ENCODE measurements around the gene TRAF5. TPM values are rescaled to one million over a fixed set of nuclear protein-coding genes. Genes with fewer than 3 reads are reported as not detected.

The TRAF5 gene
- total RNA-seq, 1 experiment from 2014 or later, result 22.2 TPM

DNA sequence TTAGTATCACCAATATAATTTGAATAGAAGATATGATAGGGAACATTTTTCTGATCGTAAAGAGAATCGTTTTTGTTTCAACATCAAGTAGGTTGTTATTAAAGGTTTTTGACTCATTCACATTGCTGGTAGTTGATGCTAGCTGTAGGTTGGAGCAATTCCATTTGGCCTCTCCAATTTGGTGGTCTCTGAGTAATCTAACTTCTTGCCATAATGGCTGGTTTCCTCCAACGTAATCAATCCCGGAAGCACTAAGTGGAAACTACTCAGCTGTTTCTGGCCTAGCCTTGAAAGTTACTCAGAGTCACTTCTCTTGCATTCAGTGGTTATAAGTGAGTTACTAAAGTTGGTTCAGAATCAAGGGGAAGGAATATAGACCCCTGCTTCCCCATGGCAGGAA is 41.4 kb upstream of the TRAF5 start (continued):
- TF ChIP-seq, protein P1, sequence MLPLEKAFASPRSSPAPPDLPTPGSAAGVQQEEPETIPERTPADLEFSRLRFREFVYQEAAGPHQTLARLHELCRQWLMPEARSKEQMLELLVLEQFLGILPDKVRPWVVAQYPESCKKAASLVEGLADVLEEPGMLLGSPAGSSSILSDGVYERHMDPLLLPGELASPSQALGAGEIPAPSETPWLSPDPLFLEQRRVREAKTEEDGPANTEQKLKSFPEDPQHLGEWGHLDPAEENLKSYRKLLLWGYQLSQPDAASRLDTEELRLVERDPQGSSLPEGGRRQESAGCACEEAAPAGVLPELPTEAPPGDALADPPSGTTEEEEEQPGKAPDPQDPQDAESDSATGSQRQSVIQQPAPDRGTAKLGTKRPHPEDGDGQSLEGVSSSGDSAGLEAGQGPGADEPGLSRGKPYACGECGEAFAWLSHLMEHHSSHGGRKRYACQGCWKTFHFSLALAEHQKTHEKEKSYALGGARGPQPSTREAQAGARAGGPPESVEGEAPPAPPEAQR (CRISPR knock-in tag; IDR thresholded peaks at IDR 0.05), result no peak
- TF ChIP-seq ERG (CRISPR knock-in tag; IDR thresholded peaks at IDR 0.05), result no peak

DNA sequence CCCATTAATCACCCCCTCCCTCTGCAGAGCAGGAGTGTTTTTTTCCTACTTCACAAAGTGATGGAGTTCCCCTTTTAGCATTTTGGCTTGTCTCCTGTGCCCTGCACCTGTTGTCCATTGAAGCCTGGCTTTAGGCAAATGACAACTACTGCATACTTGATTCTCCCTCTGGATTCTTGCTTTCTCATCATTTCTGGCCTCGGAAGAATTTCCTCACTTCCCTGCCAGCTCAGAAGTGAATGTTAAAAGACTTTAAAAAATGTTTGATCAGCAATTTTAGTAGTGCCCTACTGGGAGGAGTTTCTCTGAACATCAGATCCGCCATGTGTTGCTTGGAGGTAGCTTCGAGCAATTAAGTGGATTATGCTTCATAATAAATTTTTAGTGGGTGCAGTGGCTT is 39.4 kb upstream of the TRAF5 start:
- Mint-ChIP-seq H3K4me3 (no peak overlapping the region), H3K4me1 (no peaks in the 10 kb centered on the region), H3K27ac (no peak overlapping the region), H3K27me3 (ENCODE audit: low read depth) (no peaks in the 10 kb centered on the region), H3K36me3 (peaks cover 54% of the 10 kb centered on the region), H3K9me3 (no peaks in the 10 kb centered on the region)
- POLR2A ChIA-PET, result interaction anchor here (0.6 kb wide), 1 partner anchor 1541 kb away, joined by 3 read pairs; no protein-coding TSS in a partner anchor
- TF ChIP-seq PRRX2 (CRISPR knock-in tag; IDR thresholded peaks at IDR 0.05) (no peak), AR (CRISPR knock-in tag; IDR thresholded peaks at IDR 0.05) (no peak), CBFB (CRISPR knock-in tag; IDR thresholded peaks at IDR 0.05; ENCODE audit: low read depth) (no peak), MYBL2 (CRISPR knock-in tag; IDR thresholded peaks at IDR 0.05) (no peak), SOX15 (CRISPR knock-in tag; IDR thresholded peaks at IDR 0.05) (no peak), FOXP1 (CRISPR knock-in tag; IDR thresholded peaks at IDR 0.05; ENCODE audit: borderline replicate concordance) (no peak), E2F5 (CRISPR knock-in tag; IDR thresholded peaks at IDR 0.05) (no peak), ZBTB21 (CRISPR knock-in tag; IDR thresholded peaks at IDR 0.05; ENCODE audit: borderline replicate concordance) (no peak), NR3C1 (CRISPR knock-in tag; conservative IDR thresholded peaks at IDR 0.05; ENCODE audit: low read depth) (no peak), TP53 (CRISPR knock-in tag; IDR thresholded peaks at IDR 0.05) (no peak), GTF2I (CRISPR knock-in tag; conservative IDR thresholded peaks at IDR 0.05) (no peak), GABPB1 (CRISPR knock-in tag; IDR thresholded peaks at IDR 0.05) (no peak), CREB1 (CRISPR knock-in tag; IDR thresholded peaks at IDR 0.05) (no peak), NFATC4 (CRISPR knock-in tag; IDR thresholded peaks at IDR 0.05) (no peak)
- TF ChIP-seq, protein P2, sequence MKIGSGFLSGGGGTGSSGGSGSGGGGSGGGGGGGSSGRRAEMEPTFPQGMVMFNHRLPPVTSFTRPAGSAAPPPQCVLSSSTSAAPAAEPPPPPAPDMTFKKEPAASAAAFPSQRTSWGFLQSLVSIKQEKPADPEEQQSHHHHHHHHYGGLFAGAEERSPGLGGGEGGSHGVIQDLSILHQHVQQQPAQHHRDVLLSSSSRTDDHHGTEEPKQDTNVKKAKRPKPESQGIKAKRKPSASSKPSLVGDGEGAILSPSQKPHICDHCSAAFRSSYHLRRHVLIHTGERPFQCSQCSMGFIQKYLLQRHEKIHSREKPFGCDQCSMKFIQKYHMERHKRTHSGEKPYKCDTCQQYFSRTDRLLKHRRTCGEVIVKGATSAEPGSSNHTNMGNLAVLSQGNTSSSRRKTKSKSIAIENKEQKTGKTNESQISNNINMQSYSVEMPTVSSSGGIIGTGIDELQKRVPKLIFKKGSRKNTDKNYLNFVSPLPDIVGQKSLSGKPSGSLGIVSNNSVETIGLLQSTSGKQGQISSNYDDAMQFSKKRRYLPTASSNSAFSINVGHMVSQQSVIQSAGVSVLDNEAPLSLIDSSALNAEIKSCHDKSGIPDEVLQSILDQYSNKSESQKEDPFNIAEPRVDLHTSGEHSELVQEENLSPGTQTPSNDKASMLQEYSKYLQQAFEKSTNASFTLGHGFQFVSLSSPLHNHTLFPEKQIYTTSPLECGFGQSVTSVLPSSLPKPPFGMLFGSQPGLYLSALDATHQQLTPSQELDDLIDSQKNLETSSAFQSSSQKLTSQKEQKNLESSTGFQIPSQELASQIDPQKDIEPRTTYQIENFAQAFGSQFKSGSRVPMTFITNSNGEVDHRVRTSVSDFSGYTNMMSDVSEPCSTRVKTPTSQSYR (CRISPR knock-in tag; IDR thresholded peaks at IDR 0.05), result no peak
- CTCF ChIA-PET, result no interaction called here
- ATAC-seq, result no peak
- no peak for DNase-seq (ENCODE audit: low spot score)
